ENCODE results near the gene CDH11.

Gene CDH11

DNA sequence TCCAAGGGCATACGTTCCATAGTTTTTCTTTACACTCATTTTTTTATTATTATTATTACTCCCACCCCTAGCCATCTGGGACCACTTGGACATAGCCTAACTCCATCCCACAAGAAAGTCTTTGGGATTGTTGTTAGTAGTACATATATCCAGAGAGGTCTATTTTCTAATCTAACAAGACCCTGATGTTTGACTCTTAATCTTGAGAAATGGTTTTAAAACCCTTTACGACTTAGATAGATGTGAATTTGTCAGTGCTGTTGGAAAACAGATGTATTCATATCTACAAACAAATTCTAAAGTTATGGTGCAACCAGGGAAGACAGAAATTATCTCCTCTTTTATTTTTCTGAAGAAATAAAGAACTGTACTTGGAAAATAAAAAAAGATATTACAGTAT lies 197.8 kb downstream of the CDH11 start:
- TF ChIP-seq FOXP2 (optimal IDR thresholded peaks at IDR 0.05; ENCODE audit: borderline replicate concordance, extremely low read depth, extremely low read length, insufficient read depth) (no peak), POLR2AphosphoS5 (IDR thresholded peaks at IDR 0.05; ENCODE audit: low read depth, low read length) (no peak), SIN3A (IDR thresholded peaks at IDR 0.05; ENCODE audit: borderline replicate concordance, insufficient read depth, low read length) (no peak), TAF1 (IDR thresholded peaks at IDR 0.05; ENCODE audit: borderline replicate concordance, insufficient read depth, low read length) (no peak)

DNA sequence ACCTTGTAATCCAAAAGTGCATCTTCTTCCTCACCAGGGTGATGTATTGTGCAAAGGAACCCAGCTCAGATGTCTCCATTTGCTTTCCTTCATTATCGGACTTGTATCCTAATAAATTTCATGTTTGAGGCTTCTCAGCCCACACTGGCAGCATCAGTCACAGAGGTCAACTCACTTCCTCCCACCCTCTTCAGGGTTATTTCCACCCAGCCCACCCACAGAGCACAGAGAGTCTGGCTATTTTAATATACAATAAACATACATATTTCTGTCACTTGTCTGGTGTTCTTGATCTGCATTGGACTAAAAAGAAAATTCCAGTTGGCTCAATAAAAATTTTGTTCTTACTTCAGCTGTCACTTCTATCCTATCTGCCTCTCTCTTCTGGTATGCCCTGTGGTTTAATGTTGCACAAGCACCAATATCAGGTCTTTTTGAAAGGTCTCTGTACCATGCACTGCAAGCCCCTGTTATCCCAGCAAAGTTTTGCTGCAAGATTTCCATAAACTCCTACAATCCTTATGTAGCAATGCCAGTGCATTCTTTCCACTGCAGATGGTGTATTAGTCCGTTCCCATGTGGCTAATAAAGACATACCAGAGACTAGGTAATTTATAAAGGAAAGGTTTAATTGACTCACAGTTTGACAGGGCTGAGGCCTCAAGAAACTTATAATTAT lies 201.8 kb downstream of the CDH11 start:
- no peak for TF ChIP-seq POLR2AphosphoS5 (IDR thresholded peaks at IDR 0.05; ENCODE audit: low read depth, low read length)
- TF ChIP-seq SIN3A (IDR thresholded peaks at IDR 0.05; ENCODE audit: borderline replicate concordance, insufficient read depth, low read length) = no peak
- no peak for TF ChIP-seq TAF1 (IDR thresholded peaks at IDR 0.05; ENCODE audit: borderline replicate concordance, insufficient read depth, low read length)
- TF ChIP-seq, protein P1, sequence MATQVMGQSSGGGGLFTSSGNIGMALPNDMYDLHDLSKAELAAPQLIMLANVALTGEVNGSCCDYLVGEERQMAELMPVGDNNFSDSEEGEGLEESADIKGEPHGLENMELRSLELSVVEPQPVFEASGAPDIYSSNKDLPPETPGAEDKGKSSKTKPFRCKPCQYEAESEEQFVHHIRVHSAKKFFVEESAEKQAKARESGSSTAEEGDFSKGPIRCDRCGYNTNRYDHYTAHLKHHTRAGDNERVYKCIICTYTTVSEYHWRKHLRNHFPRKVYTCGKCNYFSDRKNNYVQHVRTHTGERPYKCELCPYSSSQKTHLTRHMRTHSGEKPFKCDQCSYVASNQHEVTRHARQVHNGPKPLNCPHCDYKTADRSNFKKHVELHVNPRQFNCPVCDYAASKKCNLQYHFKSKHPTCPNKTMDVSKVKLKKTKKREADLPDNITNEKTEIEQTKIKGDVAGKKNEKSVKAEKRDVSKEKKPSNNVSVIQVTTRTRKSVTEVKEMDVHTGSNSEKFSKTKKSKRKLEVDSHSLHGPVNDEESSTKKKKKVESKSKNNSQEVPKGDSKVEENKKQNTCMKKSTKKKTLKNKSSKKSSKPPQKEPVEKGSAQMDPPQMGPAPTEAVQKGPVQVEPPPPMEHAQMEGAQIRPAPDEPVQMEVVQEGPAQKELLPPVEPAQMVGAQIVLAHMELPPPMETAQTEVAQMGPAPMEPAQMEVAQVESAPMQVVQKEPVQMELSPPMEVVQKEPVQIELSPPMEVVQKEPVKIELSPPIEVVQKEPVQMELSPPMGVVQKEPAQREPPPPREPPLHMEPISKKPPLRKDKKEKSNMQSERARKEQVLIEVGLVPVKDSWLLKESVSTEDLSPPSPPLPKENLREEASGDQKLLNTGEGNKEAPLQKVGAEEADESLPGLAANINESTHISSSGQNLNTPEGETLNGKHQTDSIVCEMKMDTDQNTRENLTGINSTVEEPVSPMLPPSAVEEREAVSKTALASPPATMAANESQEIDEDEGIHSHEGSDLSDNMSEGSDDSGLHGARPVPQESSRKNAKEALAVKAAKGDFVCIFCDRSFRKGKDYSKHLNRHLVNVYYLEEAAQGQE (IDR thresholded peaks at IDR 0.05; ENCODE audit: insufficient read depth in 1 of 2, low read depth in 2 of 2, low read length in 2 of 2) = no peak
- TF ChIP-seq FOXP2 (optimal IDR thresholded peaks at IDR 0.05; ENCODE audit: borderline replicate concordance, extremely low read depth, extremely low read length, insufficient read depth) = no peak

DNA sequence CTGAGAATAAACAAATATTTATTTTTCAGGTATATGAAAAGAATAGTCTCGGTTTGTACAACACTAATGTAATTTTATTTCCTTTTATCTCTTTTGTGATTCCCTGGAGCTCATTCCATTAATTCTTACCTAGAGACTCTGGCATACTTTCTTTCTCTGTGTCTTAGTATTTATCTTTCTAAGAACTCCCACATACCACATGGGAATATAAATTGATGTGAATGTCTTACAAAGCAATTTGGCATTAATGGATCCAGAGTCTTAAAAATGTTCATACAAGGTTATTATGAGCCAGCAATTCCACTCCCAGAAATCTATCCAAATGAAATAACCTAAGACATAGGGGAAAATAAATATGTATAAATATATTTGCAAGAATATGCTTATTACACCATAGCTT lies 202.7 kb downstream of the CDH11 start:
- TF ChIP-seq TAF1 (IDR thresholded peaks at IDR 0.05; ENCODE audit: borderline replicate concordance, insufficient read depth, low read length) = no peak
- TF ChIP-seq, protein P1 (IDR thresholded peaks at IDR 0.05; ENCODE audit: insufficient read depth in 1 of 2, low read depth in 2 of 2, low read length in 2 of 2) = no peak
- no peak for TF ChIP-seq SIN3A (IDR thresholded peaks at IDR 0.05; ENCODE audit: borderline replicate concordance, insufficient read depth, low read length)
- TF ChIP-seq POLR2AphosphoS5 (IDR thresholded peaks at IDR 0.05; ENCODE audit: low read depth, low read length) = no peak
- no peak for TF ChIP-seq FOXP2 (optimal IDR thresholded peaks at IDR 0.05; ENCODE audit: borderline replicate concordance, extremely low read depth, extremely low read length, insufficient read depth)

DNA sequence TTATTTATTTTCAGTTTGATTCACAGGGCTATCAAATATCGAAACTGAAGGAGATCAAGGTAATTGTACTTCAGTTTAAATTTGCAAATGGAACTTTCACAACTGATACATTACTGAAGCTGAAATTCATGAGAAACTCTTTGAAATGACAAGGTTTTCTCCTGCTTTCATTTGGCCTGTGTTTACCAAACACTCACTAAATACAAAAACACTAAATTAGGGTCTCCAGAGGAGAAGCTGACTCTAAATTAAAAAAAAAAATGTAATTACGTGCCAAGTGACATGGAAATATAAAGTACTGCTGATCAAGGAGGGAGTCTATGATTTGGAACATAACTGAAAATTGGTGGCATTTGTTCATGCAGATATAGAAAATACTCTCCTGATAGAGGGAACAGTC lies 205.8 kb downstream of the CDH11 start:
- TF ChIP-seq TAF1 (IDR thresholded peaks at IDR 0.05; ENCODE audit: borderline replicate concordance, insufficient read depth, low read length) (no peak), POLR2AphosphoS5 (IDR thresholded peaks at IDR 0.05; ENCODE audit: low read depth, low read length) (no peak), FOXP2 (optimal IDR thresholded peaks at IDR 0.05; ENCODE audit: borderline replicate concordance, extremely low read depth, extremely low read length, insufficient read depth) (no peak), SIN3A (IDR thresholded peaks at IDR 0.05; ENCODE audit: borderline replicate concordance, insufficient read depth, low read length) (no peak)
- TF ChIP-seq, protein P1 (IDR thresholded peaks at IDR 0.05; ENCODE audit: insufficient read depth in 1 of 2, low read depth in 2 of 2, low read length in 2 of 2) = no peak

DNA sequence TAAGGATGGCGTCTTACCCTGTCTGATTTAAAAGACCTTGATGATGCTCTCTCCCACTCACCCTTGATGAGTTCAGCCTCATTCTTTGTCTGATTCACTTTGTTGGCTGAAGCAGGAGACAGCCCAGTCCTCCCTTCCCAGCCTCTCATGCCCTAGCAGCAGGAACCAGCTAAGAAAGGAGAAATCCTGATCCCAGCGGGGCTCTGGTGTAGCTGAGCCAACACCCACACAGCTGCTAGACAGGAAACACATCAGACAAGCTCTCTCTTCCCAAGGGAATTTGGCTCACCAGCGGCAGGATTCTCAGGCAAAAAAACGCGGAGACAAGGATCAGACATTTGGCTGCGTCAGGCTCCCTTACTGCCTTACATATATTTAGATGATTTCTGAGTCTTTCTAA lies 211.5 kb downstream of the CDH11 start:
- TF ChIP-seq, protein P1 (IDR thresholded peaks at IDR 0.05; ENCODE audit: insufficient read depth in 1 of 2, low read depth in 2 of 2, low read length in 2 of 2) = no peak

Data from PFSK-1 (cell line).